Measurements from ENCODE around the gene YPEL4.

The YPEL4 gene

DNA sequence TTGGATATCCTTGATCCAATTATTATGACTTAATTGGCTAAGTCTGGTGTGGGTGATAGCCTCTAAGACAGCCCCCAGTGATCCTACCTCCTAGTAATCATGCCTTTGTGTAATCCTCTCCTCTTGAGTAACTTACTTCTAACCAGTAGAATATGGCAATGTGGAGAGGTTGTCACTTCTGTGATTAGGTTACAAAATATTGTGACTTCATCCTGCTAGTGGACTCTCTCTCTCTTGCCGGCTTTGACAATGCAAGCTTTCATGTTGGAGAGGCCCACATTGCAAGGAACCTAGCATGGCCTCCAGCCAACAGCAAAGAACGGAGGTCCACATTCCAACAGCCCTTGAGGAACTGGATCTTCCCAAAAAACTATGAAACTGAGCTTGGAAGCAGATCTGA, 19.5 kb downstream of the YPEL4 start:
- DNase-seq: no peak

DNA sequence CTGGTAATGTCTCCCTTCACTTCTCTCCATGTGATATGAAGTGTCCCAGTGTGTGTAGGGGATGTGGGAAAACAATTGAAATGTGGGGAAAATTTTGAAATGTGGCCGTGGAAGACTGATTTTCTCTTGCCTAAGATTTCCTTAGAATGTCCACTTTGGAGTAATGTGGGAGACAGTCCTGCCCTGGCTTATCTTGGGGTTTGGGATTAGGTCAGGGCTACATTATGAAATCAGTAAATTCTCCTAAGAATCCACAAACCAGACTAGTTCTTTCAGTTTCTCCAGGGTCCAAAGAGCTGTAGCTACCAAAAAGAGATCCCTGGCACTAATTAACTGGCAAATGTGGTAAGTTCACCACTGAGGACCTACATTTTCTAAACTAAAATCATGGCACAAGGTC, 22.8 kb downstream of the YPEL4 start:
- no peak for DNase-seq

- DNase-seq: no peak
Observed at GRCh38 chr11:57624864-57625263, 24.8 kb downstream of the YPEL4 start.

DNA sequence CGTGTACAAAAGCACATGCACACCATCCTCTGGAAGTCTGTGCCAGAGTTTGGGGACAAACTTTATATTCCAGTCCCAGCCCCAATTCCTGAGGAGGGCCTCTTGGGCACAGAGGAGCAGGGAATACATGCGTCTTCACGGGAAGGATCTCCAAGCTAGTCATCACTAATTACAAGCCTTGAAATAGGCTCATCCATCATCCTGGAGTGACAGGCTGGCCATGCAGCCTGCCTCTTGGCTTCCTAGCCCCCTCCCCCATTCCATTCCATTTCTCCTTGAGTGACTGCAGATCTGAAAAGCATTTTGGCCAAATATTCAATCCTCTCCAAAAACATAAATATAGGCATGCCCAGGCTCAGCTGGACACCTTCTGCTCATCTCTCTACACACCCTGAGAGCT, 27.4 kb downstream of the YPEL4 start:
- no peak for DNase-seq

DNA sequence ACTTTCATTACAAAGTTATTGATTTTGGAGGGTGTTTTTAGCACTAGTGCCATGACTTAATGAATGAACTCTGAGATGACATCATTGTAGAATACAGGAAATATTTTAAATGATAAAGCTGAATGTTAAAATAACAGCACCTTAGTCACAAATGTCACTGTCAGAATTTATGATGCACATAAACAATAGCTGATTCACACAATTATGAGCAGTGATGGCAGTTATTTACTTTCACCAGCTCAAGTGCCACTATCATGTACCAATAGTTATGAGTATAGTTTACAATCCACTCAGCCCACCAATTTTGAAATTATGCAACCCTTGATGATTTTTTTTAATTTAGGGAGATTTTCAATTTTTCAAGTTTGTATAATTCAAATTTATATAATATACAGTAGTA, 29.2 kb downstream of the YPEL4 start:
- no peak for DNase-seq

DNA sequence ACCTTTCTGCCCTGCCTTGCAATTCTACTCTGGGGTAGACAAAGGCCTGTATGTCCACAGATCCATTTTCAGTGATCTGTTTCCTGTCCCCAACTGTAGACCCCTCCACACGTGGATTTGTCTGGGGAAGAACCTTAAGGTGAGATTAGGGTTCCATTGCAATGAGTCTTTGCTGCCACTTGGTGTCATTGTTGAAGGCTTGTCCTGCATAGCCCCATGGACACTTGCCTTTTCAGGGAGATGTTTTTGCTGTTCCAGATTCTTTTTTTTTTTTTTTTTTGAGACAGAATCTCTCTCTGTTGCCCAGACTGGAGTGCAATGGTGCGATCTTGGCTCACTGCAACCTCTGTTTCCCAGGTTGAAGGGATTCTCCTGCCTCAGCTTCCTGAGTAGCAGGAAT, 30.4 kb downstream of the YPEL4 start:
- no peak for DNase-seq

GRCh38 chr11:57618438-57618837, 31.3 kb downstream of the YPEL4 start:
- DNase-seq: no peak

DNA sequence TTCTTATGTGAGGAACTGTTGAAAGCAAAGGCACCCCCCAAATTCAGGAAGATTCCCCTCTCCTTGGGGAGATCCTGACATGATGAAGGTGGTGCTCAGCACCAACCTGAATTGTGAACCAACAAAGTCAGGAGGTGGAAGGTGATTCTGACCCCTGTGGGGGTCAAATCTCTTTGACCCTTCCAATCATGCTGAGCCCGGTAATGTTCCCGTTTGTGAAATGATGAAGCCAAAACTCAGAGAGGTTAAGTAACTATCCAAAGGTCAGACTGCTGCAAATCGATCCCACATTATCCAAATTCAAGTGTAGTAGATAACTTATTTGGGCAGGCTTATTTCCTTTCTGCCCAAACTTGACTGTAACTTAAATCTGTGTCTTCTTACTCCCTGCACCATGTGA, 33.1 kb downstream of the YPEL4 start:
- DNase-seq: no peak

- no peak for DNase-seq
Observed at GRCh38 chr11:57615308-57615707, 34.4 kb downstream of the YPEL4 start.

- DNase-seq: no peak
Observed at GRCh38 chr11:57614234-57614772, 35.4 kb downstream of the YPEL4 start.

DNA sequence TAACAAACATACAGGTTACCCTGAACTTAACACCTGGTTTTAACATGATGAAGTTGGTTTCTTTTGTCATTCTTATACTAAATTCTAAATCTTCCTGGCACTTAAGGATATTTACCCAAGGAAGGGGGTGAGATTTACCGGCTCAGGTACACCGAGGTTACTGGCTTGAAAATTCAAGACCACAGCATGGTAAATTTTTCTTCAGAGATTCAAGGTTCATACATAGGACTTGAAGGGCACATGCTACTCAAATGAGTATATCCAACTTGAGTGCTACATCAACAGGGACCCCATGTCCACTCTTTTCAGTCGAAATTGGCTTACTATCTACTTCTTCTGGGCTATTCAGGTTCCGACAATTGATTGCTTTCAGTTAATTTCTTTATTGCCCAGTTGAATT, 39.5 kb downstream of the YPEL4 start:
- no peak for DNase-seq

GRCh38 chr11:57605028-57605420, 44.7 kb downstream of the YPEL4 start:
- no peak for DNase-seq

- no peak for DNase-seq
Observed at GRCh38 chr11:57604296-57605027, 45.2 kb downstream of the YPEL4 start.

- DNase-seq: no peak
Observed at GRCh38 chr11:57601297-57601696, 48.4 kb downstream of the YPEL4 start.

- DNase-seq: no peak
Observed at GRCh38 chr11:57599381-57599780, 50.3 kb downstream of the YPEL4 start.

GRCh38 chr11:57598831-57599155, 50.9 kb downstream of the YPEL4 start:
- no peak for DNase-seq

DNA sequence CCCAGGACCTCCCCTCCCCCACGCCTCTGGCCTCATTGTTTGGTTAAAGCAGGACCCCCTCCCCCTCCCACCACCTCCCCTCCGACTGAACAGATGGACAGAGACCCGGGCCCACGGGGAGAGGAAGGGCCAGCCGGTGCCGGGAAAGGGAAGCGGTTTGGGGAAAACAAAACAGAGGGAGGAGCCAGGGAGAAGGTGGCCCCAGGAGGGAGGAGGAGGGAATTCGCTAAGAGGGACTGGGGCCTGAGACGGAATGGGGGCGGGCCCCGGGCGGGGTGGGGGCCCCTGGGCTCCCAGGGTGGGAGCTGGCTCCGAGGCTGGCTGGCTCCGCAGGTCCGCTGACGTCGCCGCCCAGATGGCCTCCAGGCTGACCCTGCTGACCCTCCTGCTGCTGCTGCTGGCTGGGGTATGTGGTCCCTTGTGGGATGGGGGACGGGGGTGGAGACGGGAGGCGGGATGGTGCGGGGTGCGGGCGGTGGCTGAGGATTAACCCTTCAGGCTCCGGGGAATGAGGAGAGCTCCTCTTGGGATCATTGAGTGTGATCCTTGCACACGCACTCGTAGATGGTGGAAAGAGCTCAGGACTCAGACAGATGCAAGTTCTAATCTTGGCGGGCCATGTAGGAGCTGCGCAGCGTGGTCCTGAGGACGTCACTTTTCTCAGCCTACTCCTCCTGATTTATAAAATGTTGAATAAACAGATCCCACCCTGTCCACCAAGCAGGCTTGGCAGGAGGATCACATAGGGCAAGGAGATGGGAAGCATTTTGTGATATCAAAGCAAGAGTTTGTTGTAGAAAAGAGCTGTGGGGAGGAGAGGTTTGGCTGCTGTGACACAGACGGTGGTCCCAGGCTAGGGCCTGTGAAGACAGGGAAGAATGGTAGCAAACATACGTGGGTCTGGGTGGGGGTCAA, 51.5 kb downstream of the YPEL4 start:
- no peak for DNase-seq

- no peak for DNase-seq
Observed at GRCh38 chr11:57597461-57597915, 52.2 kb downstream of the YPEL4 start, which contains the start of gene SERPING1. SERPING1 (plus strand) TSS chr11:57597685; CDS start chr11:57598271, 586 bp downstream.

DNA sequence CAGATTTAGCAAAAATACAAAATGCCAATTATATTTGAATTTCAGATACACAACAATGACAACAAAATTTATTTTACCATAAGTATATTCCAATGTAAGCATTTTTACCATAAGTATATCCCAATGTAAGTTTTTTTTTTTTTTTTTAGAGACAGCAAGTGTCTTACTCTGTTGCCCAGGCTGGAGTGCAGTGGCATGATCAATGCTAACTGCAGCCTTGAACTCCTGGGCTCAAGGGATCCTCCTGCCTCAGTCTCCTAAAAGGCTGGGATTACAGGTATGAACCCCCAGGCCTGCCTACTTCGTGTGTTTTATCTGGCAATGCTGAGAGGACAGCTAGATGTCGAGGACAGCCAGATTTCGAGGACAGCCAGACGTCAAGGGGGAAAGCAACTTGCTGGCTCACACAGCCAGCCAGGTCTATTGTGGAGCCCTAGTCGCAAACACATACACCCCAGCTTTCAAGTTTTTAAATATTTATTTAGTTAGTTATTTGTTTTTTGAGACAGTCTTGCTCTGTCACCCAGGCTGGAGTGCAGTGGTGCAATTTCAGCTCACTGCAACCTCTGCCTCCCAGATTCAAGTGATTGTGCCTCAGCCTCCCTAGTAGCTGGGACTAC, 53.3 kb downstream of the YPEL4 start:
- no peak for DNase-seq
